ENCODE measurements around the gene P2RX4.

The P2RX4 gene

DNA sequence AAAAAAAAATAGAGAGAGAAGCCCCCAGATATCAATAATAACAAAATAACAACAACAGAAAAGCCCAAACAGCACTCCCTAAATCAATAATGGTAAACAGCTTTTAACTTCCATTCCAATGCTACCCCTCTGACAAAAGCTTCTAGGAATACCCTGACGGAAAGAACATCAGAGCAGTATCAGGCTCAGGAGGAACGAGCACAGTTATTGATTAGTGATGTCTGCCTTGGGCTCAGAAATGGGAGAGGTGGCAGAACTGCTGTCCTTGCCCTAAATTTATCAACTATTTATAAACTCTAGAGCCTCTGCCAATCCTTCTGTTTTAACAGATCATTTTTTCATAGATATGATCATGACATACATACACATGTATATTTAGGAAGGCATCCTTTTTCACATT, 41.9 kb downstream of the P2RX4 start:
- no peak overlapping the region for H3K4me2 ChIP-seq (ENCODE audit: low read length)
- H3K79me2 ChIP-seq (ENCODE audit: control insufficient read depth, low read length): no peaks in the 10 kb centered on the region
- peaks cover 16% of the 10 kb centered on the region for H3K4me1 ChIP-seq (ENCODE audit: control insufficient read depth, low read length)
- no peaks in the 10 kb centered on the region for H3K27me3 ChIP-seq (ENCODE audit: control insufficient read depth, low read length)
- H3K9me2 ChIP-seq (replicated peaks; ENCODE audit: control insufficient read depth, low read length): no peaks in the 10 kb centered on the region
- no peaks in the 10 kb centered on the region for H4K20me1 ChIP-seq (ENCODE audit: control insufficient read depth, insufficient read depth, low read depth, low read length)
- H3K27ac ChIP-seq (ENCODE audit: low read depth, low read length): no peak overlapping the region
- H3K4me3 ChIP-seq (ENCODE audit: low read length): no peak overlapping the region
- peaks cover 73% of the 10 kb centered on the region for H3K36me3 ChIP-seq (ENCODE audit: control insufficient read depth, low read length)
- no peak for TF ChIP-seq EZH2phosphoT487 (IDR thresholded peaks at IDR 0.05; ENCODE audit: borderline replicate concordance, low read length)
- TF ChIP-seq, protein P1, sequence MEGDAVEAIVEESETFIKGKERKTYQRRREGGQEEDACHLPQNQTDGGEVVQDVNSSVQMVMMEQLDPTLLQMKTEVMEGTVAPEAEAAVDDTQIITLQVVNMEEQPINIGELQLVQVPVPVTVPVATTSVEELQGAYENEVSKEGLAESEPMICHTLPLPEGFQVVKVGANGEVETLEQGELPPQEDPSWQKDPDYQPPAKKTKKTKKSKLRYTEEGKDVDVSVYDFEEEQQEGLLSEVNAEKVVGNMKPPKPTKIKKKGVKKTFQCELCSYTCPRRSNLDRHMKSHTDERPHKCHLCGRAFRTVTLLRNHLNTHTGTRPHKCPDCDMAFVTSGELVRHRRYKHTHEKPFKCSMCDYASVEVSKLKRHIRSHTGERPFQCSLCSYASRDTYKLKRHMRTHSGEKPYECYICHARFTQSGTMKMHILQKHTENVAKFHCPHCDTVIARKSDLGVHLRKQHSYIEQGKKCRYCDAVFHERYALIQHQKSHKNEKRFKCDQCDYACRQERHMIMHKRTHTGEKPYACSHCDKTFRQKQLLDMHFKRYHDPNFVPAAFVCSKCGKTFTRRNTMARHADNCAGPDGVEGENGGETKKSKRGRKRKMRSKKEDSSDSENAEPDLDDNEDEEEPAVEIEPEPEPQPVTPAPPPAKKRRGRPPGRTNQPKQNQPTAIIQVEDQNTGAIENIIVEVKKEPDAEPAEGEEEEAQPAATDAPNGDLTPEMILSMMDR (IDR thresholded peaks at IDR 0.05; ENCODE audit: low read depth, low read length, poor library complexity, severe bottlenecking): no peak
- H3F3A ChIP-seq (ENCODE audit: control insufficient read depth, insufficient read depth): no peaks in the 10 kb centered on the region
- no peaks in the 10 kb centered on the region for H3K9me3 ChIP-seq (ENCODE audit: control insufficient read depth, insufficient read depth, low read length)

DNA sequence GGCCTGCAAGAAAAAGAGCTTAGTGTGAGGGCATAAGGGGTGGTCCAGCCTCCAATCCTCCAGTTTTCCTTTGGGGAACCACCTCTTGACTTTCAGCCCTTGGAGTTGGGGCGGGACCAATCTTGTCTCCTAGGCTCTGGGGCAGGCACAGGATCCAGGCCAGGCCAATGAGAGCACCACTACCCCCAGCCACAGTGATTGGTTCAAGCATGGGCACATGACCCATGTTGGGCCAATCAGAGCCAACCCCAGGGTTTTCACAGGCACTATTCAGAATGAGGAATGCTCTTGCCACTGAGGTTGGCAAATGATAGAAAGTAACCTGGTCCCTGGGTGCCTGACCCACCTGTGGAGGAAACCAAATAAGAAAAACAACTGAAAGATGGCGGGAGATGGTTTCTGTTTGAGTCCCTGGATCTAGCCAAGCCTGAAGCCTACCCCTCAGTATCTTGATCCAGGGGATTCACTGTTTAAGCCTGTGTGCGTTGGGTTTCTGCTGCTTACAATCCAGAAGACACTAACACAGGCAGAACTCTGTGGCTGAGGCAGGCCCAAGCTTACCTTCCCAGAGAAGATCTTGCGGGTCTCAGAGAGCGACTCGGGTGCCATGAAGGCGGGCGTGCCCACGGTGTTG, 42.9 kb downstream of the P2RX4 start:
- Histone ChIP-seq H4K20me1 (ENCODE audit: control insufficient read depth, insufficient read depth, low read depth, low read length) (no peaks in the 10 kb centered on the region), H3K4me1 (ENCODE audit: control insufficient read depth, low read length) (peaks cover 15% of the 10 kb centered on the region), H3K9me2 (replicated peaks; ENCODE audit: control insufficient read depth, low read length) (no peaks in the 10 kb centered on the region), H3K27me3 (ENCODE audit: control insufficient read depth, low read length) (no peaks in the 10 kb centered on the region), H3F3A (ENCODE audit: control insufficient read depth, insufficient read depth) (no peaks in the 10 kb centered on the region), H3K79me2 (ENCODE audit: control insufficient read depth, low read length) (no peaks in the 10 kb centered on the region), H3K4me3 (ENCODE audit: low read length) (no peak overlapping the region), H3K27ac (ENCODE audit: low read depth, low read length) (no peak overlapping the region), H3K36me3 (ENCODE audit: control insufficient read depth, low read length) (peaks cover 65% of the 10 kb centered on the region), H3K4me2 (ENCODE audit: low read length) (no peak overlapping the region), H3K9me3 (ENCODE audit: control insufficient read depth, insufficient read depth, low read length) (no peaks in the 10 kb centered on the region)
- no peak for TF ChIP-seq EZH2phosphoT487 (IDR thresholded peaks at IDR 0.05; ENCODE audit: borderline replicate concordance, low read length)
- TF ChIP-seq, protein P1 (IDR thresholded peaks at IDR 0.05; ENCODE audit: low read depth, low read length, poor library complexity, severe bottlenecking): no peak

DNA sequence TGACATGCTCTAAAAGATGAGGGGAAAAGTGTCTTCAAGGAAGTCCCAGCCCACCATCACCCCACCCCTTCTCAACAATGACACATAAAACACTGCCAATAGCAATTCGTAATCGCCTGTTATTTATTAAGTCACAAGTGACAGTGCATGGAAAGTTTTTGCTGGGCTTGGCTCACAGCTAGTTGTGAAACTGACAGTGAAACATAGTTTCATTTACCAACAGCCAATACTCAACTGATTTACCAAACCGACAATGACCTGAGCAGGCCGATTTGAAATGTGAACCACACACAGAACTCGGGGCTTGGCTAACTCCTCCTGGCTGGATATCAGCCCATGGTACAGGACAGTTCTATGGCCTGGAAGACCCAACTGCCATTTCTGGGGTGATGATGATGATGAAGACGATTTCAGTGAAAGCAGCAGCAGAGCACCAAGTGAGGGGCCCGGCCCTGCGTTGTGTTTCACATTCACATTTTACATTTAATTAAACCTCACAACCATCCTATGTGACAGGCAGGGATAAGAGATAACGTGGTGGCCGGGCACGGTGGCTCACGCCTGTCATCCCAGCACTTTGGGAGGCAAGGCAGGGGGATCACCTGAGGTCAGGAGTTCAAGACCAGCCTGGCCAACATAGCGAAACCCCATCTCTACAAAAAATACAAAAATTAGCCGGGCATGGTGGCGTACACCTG, 43.9 kb downstream of the P2RX4 start:
- TF ChIP-seq EZH2phosphoT487 (IDR thresholded peaks at IDR 0.05; ENCODE audit: borderline replicate concordance, low read length): no peak
- TF ChIP-seq, protein P1 (IDR thresholded peaks at IDR 0.05; ENCODE audit: low read depth, low read length, poor library complexity, severe bottlenecking): no peak

More for the DNA sequence above, 43.9 kb downstream of the P2RX4 start:
- no peaks in the 10 kb centered on the region for H3F3A ChIP-seq (ENCODE audit: control insufficient read depth, insufficient read depth)
- H3K9me2 ChIP-seq (replicated peaks; ENCODE audit: control insufficient read depth, low read length): no peaks in the 10 kb centered on the region
- H3K36me3 ChIP-seq (ENCODE audit: control insufficient read depth, low read length): peaks cover 56% of the 10 kb centered on the region
- no peaks in the 10 kb centered on the region for H3K79me2 ChIP-seq (ENCODE audit: control insufficient read depth, low read length)
- H4K20me1 ChIP-seq (ENCODE audit: control insufficient read depth, insufficient read depth, low read depth, low read length): no peaks in the 10 kb centered on the region
- H3K27ac ChIP-seq (ENCODE audit: low read depth, low read length): no peak overlapping the region
- H3K9me3 ChIP-seq (ENCODE audit: control insufficient read depth, insufficient read depth, low read length): no peaks in the 10 kb centered on the region
- H3K4me1 ChIP-seq (ENCODE audit: control insufficient read depth, low read length): peaks cover 5% of the 10 kb centered on the region
- H3K4me3 ChIP-seq (ENCODE audit: low read length): no peak overlapping the region
- no peaks in the 10 kb centered on the region for H3K27me3 ChIP-seq (ENCODE audit: control insufficient read depth, low read length)
- H3K4me2 ChIP-seq (ENCODE audit: low read length): no peak overlapping the region
